Measurements from ENCODE around the gene GLIS1.

The GLIS1 gene

GRCh38 chr1:53644909-53645689 lies 93.9 kb downstream of the GLIS1 start:
- TF ChIP-seq, protein P1, sequence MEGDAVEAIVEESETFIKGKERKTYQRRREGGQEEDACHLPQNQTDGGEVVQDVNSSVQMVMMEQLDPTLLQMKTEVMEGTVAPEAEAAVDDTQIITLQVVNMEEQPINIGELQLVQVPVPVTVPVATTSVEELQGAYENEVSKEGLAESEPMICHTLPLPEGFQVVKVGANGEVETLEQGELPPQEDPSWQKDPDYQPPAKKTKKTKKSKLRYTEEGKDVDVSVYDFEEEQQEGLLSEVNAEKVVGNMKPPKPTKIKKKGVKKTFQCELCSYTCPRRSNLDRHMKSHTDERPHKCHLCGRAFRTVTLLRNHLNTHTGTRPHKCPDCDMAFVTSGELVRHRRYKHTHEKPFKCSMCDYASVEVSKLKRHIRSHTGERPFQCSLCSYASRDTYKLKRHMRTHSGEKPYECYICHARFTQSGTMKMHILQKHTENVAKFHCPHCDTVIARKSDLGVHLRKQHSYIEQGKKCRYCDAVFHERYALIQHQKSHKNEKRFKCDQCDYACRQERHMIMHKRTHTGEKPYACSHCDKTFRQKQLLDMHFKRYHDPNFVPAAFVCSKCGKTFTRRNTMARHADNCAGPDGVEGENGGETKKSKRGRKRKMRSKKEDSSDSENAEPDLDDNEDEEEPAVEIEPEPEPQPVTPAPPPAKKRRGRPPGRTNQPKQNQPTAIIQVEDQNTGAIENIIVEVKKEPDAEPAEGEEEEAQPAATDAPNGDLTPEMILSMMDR (IDR thresholded peaks at IDR 0.05; ENCODE audit: extremely low read depth, insufficient read depth, missing control alignments): no peak
- DNase-seq (ENCODE audit: low spot score): no peak
- in situ Hi-C loops (cut with MboI; ENCODE audit: low pct_unique_long_range_greater_than_20kb, low sequenced_read_pairs, unreplicated experiment): no loop called here

DNA sequence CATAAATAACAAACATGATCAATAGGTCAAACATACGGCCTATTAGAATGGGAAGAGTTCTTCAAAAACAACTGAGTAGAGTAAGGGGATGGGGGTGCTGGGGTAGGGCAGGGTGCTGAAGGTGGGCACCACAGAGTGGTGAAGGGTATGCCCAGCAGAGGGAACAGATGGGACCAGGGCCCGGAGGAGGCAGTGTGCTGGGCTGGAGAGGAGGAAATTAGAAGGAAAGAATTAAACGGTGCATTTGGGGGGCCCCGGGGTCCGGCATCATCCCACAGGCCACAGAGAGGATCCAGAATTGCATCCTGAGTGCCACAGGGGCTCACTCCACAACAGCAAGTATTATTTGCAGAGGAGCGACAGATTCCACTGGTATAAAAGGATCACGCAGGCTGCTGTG lies 94.5 kb downstream of the GLIS1 start:
- in situ Hi-C loops (cut with MboI; ENCODE audit: low pct_unique_long_range_greater_than_20kb, low sequenced_read_pairs, unreplicated experiment): no loop called here
- no peak for DNase-seq (ENCODE audit: low spot score)
- TF ChIP-seq, protein P1 (IDR thresholded peaks at IDR 0.05; ENCODE audit: extremely low read depth, insufficient read depth, missing control alignments): no peak

DNA sequence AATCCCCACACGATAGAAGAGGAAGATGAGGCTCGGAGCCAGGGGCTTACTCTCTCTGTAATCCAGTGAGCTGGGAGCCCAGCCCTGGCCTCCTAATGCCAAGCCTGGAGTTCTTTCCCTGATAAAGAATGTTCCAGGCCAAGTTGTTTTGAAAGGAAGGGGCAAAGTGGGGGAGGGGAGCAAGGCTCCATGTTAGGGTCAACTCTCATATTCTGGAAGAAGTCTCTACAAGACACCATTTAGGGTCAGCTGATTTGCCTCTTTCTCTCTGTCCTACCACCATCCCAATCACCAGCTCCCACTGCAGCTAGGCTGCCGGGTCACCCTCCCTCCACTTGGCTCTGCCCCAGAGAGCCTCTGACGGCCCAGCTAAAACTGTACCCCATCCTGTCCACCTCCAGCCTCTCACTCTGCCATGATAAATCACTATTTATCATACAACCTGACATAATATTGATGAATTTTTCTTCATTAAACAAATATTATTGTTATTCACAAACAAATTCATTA lies 95.0 kb downstream of the GLIS1 start:
- in situ Hi-C loops (cut with MboI; ENCODE audit: low pct_unique_long_range_greater_than_20kb, low sequenced_read_pairs, unreplicated experiment): no loop called here
- no peak for DNase-seq (ENCODE audit: low spot score)
- TF ChIP-seq, protein P1 (IDR thresholded peaks at IDR 0.05; ENCODE audit: extremely low read depth, insufficient read depth, missing control alignments): no peak

GRCh38 chr1:53643041-53643880 lies 95.7 kb downstream of the GLIS1 start:
- no peak for DNase-seq (ENCODE audit: low spot score)
- in situ Hi-C loops (cut with MboI; ENCODE audit: low pct_unique_long_range_greater_than_20kb, low sequenced_read_pairs, unreplicated experiment): no loop called here
- TF ChIP-seq, protein P1 (IDR thresholded peaks at IDR 0.05; ENCODE audit: extremely low read depth, insufficient read depth, missing control alignments): no peak

DNA sequence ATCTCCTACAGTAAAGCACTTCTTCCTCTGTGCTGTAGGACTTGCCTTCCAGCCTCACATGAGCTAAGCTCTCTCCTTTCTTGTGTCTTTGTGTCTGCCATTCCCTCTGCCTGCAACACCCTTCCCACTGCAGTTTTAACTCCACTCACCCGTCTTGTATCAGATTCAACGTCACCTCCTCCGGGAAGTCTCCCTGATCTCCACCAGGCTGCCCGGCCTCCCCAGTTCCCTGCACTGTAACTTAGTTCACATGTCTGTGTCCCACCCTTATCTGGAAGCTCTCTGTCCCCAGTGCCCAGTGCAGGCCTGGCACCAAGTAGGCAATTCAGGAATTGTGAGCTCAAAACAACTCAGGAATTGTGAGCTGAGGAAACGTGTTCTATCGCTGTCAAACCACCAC lies 96.4 kb downstream of the GLIS1 start:
- in situ Hi-C loops (cut with MboI; ENCODE audit: low pct_unique_long_range_greater_than_20kb, low sequenced_read_pairs, unreplicated experiment): no loop called here
- DNase-seq (ENCODE audit: low spot score): no peak
- TF ChIP-seq, protein P1 (IDR thresholded peaks at IDR 0.05; ENCODE audit: extremely low read depth, insufficient read depth, missing control alignments): no peak

GRCh38 chr1:53642215-53642555 lies 96.8 kb downstream of the GLIS1 start:
- in situ Hi-C loops (cut with MboI; ENCODE audit: low pct_unique_long_range_greater_than_20kb, low sequenced_read_pairs, unreplicated experiment): no loop called here
- TF ChIP-seq, protein P1 (IDR thresholded peaks at IDR 0.05; ENCODE audit: extremely low read depth, insufficient read depth, missing control alignments): no peak
- DNase-seq (ENCODE audit: low spot score): no peak

All from GM13977 (cell line).